ENCODE measurements around the gene EPHA7.

EPHA7 gene

DNA sequence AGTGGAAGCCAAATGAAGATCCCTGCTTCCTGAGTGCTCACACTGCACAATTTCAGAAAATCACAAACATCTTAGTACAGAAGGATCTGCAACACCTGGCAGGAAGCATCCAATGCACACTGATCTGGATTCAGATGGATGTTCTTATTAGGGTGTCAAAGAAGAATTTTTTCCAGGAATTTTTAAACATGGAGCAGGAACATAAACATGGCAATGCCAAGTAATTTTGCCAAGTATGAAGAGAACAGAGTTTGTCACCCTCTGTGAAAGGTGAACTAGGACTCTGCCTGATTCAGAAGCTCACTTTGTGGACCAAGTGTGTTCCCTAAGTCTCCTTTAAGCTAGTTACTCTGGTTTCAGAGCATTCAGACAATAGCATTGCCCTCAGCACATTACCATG, 208.5 kb downstream of the EPHA7 start (continued):
- TF ChIP-seq, protein P1, sequence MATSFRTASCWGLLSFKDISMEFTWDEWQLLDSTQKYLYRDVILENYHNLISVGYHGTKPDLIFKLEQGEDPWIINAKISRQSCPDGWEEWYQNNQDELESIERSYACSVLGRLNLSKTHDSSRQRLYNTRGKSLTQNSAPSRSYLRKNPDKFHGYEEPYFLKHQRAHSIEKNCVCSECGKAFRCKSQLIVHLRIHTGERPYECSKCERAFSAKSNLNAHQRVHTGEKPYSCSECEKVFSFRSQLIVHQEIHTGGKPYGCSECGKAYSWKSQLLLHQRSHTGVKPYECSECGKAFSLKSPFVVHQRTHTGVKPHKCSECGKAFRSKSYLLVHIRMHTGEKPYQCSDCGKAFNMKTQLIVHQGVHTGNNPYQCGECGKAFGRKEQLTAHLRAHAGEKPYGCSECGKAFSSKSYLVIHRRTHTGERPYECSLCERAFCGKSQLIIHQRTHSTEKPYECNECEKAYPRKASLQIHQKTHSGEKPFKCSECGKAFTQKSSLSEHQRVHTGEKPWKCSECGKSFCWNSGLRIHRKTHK (tag by site-specific recombination; IDR thresholded peaks at IDR 0.05): no peak
- no peak for TF ChIP-seq ZNF391 (tag by site-specific recombination; IDR thresholded peaks at IDR 0.05; ENCODE audit: borderline replicate concordance, low read depth)
- TF ChIP-seq, protein P2, sequence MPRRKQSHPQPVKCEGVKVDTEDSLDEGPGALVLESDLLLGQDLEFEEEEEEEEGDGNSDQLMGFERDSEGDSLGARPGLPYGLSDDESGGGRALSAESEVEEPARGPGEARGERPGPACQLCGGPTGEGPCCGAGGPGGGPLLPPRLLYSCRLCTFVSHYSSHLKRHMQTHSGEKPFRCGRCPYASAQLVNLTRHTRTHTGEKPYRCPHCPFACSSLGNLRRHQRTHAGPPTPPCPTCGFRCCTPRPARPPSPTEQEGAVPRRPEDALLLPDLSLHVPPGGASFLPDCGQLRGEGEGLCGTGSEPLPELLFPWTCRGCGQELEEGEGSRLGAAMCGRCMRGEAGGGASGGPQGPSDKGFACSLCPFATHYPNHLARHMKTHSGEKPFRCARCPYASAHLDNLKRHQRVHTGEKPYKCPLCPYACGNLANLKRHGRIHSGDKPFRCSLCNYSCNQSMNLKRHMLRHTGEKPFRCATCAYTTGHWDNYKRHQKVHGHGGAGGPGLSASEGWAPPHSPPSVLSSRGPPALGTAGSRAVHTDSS (tag by site-specific recombination; IDR thresholded peaks at IDR 0.05): no peak
- TF ChIP-seq, protein P3, sequence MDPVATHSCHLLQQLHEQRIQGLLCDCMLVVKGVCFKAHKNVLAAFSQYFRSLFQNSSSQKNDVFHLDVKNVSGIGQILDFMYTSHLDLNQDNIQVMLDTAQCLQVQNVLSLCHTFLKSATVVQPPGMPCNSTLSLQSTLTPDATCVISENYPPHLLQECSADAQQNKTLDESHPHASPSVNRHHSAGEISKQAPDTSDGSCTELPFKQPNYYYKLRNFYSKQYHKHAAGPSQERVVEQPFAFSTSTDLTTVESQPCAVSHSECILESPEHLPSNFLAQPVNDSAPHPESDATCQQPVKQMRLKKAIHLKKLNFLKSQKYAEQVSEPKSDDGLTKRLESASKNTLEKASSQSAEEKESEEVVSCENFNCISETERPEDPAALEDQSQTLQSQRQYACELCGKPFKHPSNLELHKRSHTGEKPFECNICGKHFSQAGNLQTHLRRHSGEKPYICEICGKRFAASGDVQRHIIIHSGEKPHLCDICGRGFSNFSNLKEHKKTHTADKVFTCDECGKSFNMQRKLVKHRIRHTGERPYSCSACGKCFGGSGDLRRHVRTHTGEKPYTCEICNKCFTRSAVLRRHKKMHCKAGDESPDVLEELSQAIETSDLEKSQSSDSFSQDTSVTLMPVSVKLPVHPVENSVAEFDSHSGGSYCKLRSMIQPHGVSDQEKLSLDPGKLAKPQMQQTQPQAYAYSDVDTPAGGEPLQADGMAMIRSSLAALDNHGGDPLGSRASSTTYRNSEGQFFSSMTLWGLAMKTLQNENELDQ (tag by site-specific recombination; IDR thresholded peaks at IDR 0.05; ENCODE audit: low read depth): no peak
- no peak for TF ChIP-seq GLIS1 (tag by site-specific recombination; IDR thresholded peaks at IDR 0.05)
- no peak for TF ChIP-seq ZNF610 (tag by site-specific recombination; IDR thresholded peaks at IDR 0.05; ENCODE audit: borderline replicate concordance)

DNA sequence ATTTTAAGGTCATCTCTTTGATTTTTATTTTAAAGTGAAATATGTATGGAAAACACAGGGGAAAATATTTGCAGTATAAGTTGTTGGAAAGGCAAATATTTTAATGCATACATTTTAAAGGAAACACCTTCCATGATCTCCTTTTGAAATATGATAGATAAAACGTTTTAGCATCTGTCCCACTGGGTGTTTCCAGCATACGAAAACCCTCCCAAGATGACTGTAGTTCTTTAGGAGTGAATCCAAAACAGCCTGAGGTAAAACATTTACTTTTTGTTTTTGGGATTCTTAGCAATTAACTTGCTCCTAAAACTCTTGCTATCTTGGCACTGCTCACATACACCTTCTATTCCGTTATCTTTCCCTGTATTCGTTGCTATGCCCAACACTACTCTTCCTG, 210.0 kb downstream of the EPHA7 start:
- Histone ChIP-seq H3K9me3 (ENCODE audit: control insufficient read depth, insufficient read depth, low read depth, low read length) (no peaks in the 10 kb centered on the region), H3K36me3 (ENCODE audit: control insufficient read depth in 2 of 2, insufficient read depth in 1 of 2, low read length in 2 of 2) (no peaks in the 10 kb centered on the region), H3K27ac (ENCODE audit: extremely low read depth, low read depth, low read length) (no peak overlapping the region), H3K4me1 (ENCODE audit: control insufficient read depth, insufficient read depth, low read length) (no peaks in the 10 kb centered on the region), H3K4me3 (ENCODE audit: low read depth, low read length) (no peak overlapping the region)
- POLR2A ChIA-PET: no interaction called here
- CTCF ChIA-PET: no interaction called here
- TF ChIP-seq ZNF561 (tag by site-specific recombination; IDR thresholded peaks at IDR 0.05; ENCODE audit: borderline replicate concordance): no peak
- no peak for TF ChIP-seq SP7 (tag by site-specific recombination; IDR thresholded peaks at IDR 0.05)
- no peak for TF ChIP-seq MEIS1 (CRISPR knock-in tag; IDR thresholded peaks at IDR 0.05; ENCODE audit: borderline replicate concordance)
- no peak for TF ChIP-seq ZNF600 (tag by site-specific recombination; IDR thresholded peaks at IDR 0.05)
- TF ChIP-seq, protein P4, sequence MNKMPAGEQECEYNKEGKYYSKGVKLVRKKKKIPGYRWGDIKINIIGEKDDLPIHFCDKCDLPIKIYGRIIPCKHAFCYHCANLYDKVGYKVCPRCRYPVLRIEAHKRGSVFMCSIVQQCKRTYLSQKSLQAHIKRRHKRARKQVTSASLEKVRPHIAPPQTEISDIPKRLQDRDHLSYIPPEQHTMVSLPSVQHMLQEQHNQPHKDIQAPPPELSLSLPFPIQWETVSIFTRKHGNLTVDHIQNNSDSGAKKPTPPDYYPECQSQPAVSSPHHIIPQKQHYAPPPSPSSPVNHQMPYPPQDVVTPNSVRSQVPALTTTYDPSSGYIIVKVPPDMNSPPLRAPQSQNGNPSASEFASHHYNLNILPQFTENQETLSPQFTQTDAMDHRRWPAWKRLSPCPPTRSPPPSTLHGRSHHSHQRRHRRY (tag by site-specific recombination; IDR thresholded peaks at IDR 0.05): no peak
- TF ChIP-seq ZNF521 (tag by site-specific recombination; IDR thresholded peaks at IDR 0.05): no peak
- no peak for TF ChIP-seq GLI4 (tag by site-specific recombination; IDR thresholded peaks at IDR 0.05)
- no peak for TF ChIP-seq HOXC10 (CRISPR knock-in tag; IDR thresholded peaks at IDR 0.05)
- TF ChIP-seq, protein P5, sequence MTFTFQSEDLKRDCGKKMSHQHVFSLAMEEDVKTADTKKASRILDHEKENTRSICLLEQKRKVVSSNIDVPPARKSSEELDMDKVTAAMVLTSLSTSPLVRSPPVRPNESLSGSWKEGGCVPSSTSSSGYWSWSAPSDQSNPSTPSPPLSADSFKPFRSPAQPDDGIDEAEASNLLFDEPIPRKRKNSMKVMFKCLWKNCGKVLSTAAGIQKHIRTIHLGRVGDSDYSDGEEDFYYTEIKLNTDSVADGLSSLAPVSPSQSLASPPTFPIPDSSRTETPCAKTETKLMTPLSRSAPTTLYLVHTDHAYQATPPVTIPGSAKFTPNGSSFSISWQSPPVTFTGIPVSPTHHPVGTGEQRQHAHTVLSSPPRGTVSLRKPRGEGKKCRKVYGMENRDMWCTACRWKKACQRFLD (tag by site-specific recombination; IDR thresholded peaks at IDR 0.05): no peak
- TF ChIP-seq, protein P6, sequence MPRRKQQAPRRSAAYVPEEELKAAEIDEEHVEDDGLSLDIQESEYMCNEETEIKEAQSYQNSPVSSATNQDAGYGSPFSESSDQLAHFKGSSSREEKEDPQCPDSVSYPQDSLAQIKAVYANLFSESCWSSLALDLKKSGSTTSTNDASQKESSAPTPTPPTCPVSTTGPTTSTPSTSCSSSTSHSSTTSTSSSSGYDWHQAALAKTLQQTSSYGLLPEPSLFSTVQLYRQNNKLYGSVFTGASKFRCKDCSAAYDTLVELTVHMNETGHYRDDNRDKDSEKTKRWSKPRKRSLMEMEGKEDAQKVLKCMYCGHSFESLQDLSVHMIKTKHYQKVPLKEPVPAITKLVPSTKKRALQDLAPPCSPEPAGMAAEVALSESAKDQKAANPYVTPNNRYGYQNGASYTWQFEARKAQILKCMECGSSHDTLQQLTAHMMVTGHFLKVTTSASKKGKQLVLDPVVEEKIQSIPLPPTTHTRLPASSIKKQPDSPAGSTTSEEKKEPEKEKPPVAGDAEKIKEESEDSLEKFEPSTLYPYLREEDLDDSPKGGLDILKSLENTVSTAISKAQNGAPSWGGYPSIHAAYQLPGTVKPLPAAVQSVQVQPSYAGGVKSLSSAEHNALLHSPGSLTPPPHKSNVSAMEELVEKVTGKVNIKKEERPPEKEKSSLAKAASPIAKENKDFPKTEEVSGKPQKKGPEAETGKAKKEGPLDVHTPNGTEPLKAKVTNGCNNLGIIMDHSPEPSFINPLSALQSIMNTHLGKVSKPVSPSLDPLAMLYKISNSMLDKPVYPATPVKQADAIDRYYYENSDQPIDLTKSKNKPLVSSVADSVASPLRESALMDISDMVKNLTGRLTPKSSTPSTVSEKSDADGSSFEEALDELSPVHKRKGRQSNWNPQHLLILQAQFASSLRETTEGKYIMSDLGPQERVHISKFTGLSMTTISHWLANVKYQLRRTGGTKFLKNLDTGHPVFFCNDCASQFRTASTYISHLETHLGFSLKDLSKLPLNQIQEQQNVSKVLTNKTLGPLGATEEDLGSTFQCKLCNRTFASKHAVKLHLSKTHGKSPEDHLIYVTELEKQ (tag by site-specific recombination; IDR thresholded peaks at IDR 0.05; ENCODE audit: borderline replicate concordance): no peak
- no peak for TF ChIP-seq ZNF747 (tag by site-specific recombination; IDR thresholded peaks at IDR 0.05)
- TF ChIP-seq, protein P7, sequence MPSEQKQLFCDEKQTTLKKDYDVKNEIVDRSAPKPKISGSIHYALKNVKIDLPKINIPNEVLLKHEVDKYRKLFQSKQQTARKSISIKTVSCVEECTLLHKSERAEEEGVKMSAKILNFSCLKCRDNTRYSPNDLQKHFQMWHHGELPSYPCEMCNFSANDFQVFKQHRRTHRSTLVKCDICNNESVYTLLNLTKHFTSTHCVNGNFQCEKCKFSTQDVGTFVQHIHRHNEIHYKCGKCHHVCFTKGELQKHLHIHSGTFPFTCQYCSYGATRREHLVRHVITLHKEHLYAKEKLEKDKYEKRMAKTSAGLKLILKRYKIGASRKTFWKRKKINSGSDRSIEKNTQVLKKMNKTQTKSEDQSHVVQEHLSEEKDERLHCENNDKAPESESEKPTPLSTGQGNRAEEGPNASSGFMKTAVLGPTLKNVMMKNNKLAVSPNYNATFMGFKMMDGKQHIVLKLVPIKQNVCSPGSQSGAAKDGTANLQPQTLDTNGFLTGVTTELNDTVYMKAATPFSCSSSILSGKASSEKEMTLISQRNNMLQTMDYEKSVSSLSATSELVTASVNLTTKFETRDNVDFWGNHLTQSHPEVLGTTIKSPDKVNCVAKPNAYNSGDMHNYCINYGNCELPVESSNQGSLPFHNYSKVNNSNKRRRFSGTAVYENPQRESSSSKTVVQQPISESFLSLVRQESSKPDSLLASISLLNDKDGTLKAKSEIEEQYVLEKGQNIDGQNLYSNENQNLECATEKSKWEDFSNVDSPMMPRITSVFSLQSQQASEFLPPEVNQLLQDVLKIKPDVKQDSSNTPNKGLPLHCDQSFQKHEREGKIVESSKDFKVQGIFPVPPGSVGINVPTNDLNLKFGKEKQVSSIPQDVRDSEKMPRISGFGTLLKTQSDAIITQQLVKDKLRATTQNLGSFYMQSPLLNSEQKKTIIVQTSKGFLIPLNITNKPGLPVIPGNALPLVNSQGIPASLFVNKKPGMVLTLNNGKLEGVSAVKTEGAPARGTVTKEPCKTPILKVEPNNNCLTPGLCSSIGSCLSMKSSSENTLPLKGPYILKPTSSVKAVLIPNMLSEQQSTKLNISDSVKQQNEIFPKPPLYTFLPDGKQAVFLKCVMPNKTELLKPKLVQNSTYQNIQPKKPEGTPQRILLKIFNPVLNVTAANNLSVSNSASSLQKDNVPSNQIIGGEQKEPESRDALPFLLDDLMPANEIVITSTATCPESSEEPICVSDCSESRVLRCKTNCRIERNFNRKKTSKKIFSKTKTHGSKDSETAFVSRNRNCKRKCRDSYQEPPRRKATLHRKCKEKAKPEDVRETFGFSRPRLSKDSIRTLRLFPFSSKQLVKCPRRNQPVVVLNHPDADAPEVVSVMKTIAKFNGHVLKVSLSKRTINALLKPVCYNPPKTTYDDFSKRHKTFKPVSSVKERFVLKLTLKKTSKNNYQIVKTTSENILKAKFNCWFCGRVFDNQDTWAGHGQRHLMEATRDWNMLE (tag by site-specific recombination; conservative IDR thresholded peaks at IDR 0.05; ENCODE audit: low read depth): no peak
- no peak for TF ChIP-seq ZNF112 (tag by site-specific recombination; IDR thresholded peaks at IDR 0.05)
- no peak for TF ChIP-seq ZNF214 (tag by site-specific recombination; IDR thresholded peaks at IDR 0.05; ENCODE audit: borderline replicate concordance)
